ENCODE results near the gene ATP2A1. TPM values are rescaled to one million over a fixed set of nuclear protein-coding genes. Genes with fewer than 3 reads are reported as not detected.

The ATP2A1 gene
- total RNA-seq, 2 donors from 2014 or later: not detected

DNA sequence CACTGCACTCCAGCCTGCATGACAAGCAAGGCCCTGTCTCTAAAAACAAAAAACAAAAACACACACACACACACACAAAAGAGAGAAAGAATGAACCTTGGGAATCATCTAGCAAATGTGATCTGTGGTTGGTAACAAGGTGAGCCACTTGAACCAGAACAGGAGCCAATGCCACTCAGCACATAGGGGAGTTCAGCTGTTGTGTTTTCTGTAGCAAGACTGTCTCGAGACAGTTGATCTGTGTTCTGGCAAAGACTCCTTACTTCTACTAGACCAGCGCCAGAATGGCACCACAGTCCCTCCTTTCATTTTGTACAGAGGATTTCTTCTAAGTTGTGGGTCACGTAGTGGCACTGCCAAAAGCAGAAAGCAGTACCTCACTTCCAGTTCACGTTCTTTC, 20.7 kb downstream of the ATP2A1 start:
- Histone ChIP-seq H3K4me3 (no peak overlapping the region), H3K27ac (no peak overlapping the region), H3K27me3 (no peaks in the 10 kb centered on the region), H3K4me1 (no peaks in the 10 kb centered on the region), H3K36me3 (replicated peaks in 1 of 2; ENCODE audit: insufficient read depth in 1 of 2, low read depth in 2 of 2) (no peaks in the 10 kb centered on the region), H3K9me3 (no peaks in the 10 kb centered on the region)
- intact Hi-C loops (cut with DNase I): no loop called here
- no peak for TF ChIP-seq POLR2A (IDR thresholded peaks at IDR 0.05)
- TF ChIP-seq, protein P1, sequence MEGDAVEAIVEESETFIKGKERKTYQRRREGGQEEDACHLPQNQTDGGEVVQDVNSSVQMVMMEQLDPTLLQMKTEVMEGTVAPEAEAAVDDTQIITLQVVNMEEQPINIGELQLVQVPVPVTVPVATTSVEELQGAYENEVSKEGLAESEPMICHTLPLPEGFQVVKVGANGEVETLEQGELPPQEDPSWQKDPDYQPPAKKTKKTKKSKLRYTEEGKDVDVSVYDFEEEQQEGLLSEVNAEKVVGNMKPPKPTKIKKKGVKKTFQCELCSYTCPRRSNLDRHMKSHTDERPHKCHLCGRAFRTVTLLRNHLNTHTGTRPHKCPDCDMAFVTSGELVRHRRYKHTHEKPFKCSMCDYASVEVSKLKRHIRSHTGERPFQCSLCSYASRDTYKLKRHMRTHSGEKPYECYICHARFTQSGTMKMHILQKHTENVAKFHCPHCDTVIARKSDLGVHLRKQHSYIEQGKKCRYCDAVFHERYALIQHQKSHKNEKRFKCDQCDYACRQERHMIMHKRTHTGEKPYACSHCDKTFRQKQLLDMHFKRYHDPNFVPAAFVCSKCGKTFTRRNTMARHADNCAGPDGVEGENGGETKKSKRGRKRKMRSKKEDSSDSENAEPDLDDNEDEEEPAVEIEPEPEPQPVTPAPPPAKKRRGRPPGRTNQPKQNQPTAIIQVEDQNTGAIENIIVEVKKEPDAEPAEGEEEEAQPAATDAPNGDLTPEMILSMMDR (IDR thresholded peaks at IDR 0.05): no peak
- no peak for ATAC-seq
- WGBS, 2 donors: 65 to 71% methylated on average over 4 of the region's 4 CpGs
- DNase-seq: no peak

DNA sequence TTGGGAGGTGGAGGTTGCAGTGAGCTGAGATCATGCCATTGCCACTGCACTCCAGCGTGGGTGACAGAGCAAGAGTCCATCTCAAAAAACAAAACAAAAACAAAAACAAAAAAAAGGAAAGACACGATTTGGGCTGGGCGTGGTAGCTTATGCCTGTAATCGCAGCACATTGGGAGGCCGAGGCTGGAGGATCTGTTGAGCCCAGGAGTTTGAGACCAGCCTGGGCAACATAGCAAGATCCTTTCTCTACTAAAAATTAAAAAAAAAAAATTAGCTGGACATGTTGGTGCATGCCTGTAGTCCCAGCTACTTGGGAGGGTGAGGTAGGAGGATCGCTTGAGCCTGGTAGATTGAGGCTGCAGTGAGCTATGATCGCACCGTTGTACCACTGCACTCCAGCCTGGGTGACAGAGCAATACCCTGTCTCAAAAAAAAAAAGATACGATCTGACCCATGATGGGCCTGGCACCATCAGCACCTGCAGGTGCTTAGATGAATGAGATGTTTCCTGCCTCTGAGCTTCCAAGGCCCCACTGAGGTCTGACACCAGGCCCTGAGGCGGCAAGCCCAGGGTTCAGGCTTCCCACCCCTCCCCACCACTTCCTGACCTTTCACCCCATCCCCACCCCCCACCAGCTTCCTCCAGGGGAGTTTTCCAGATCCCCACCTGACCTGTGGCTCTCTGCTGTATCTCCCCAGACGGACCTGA, 21.7 kb downstream of the ATP2A1 start:
- DNase-seq (no peak), ATAC-seq (no peak)
- no peak overlapping the region for H3K4me3 ChIP-seq
- H3K27ac ChIP-seq: no peak overlapping the region
- H3K9me3 ChIP-seq: no peaks in the 10 kb centered on the region
- no peaks in the 10 kb centered on the region for H3K36me3 ChIP-seq (replicated peaks in 1 of 2; ENCODE audit: insufficient read depth in 1 of 2, low read depth in 2 of 2)
- intact Hi-C loops (cut with DNase I): no loop called here
- WGBS, 2 donors: 84 to 95% methylated on average over 11 of the region's 11 CpGs
- no peaks in the 10 kb centered on the region for H3K27me3 ChIP-seq
- H3K4me1 ChIP-seq: no peaks in the 10 kb centered on the region
- TF ChIP-seq, protein P1 (IDR thresholded peaks at IDR 0.05): no peak
- no peak for TF ChIP-seq POLR2A (IDR thresholded peaks at IDR 0.05)

DNA sequence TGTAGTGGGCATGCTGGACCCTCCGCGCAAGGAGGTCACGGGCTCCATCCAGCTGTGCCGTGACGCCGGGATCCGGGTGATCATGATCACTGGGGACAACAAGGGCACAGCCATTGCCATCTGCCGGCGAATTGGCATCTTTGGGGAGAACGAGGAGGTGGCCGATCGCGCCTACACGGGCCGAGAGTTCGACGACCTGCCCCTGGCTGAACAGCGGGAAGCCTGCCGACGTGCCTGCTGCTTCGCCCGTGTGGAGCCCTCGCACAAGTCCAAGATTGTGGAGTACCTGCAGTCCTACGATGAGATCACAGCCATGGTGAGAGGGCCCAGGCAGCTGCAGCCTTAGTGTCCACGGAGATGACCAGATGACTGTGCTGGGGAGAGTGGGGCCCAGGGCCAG, 22.3 kb downstream of the ATP2A1 start:
- Histone ChIP-seq H3K4me1 (no peaks in the 10 kb centered on the region), H3K27ac (no peak overlapping the region), H3K36me3 (replicated peaks in 1 of 2; ENCODE audit: insufficient read depth in 1 of 2, low read depth in 2 of 2) (no peaks in the 10 kb centered on the region), H3K9me3 (no peaks in the 10 kb centered on the region), H3K27me3 (no peaks in the 10 kb centered on the region), H3K4me3 (no peak overlapping the region)
- DNase-seq: no peak
- TF ChIP-seq, protein P1 (IDR thresholded peaks at IDR 0.05): no peak
- TF ChIP-seq POLR2A (IDR thresholded peaks at IDR 0.05): no peak
- intact Hi-C loops (cut with DNase I): no loop called here
- no peak for ATAC-seq
- WGBS, 2 donors: 93 to 100% methylated on average over 2 to 22 of the region's 25 CpGs

DNA sequence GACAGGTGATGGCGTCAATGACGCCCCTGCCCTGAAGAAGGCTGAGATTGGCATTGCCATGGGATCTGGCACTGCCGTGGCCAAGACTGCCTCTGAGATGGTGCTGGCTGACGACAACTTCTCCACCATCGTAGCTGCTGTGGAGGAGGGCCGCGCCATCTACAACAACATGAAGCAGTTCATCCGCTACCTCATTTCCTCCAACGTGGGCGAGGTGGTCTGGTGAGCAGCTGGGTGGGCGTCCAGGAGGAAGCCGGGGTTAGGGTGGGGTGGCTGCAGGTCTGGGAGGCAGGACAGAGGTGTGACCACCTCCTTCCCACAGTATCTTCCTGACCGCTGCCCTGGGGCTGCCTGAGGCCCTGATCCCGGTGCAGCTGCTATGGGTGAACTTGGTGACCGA, 23.6 kb downstream of the ATP2A1 start:
- TF ChIP-seq, protein P1 (IDR thresholded peaks at IDR 0.05): no peak
- TF ChIP-seq POLR2A (IDR thresholded peaks at IDR 0.05): no peak
- no peaks in the 10 kb centered on the region for H3K27me3 ChIP-seq
- H3K27ac ChIP-seq: no peak overlapping the region
- no peaks in the 10 kb centered on the region for H3K4me1 ChIP-seq
- 89 to 95% methylated on average over 11 to 13 of the region's 15 CpGs for WGBS, 2 donors
- DNase-seq (no peak), ATAC-seq (no peak)
- no peaks in the 10 kb centered on the region for H3K36me3 ChIP-seq (replicated peaks in 1 of 2; ENCODE audit: insufficient read depth in 1 of 2, low read depth in 2 of 2)
- no peak overlapping the region for H3K4me3 ChIP-seq
- no peaks in the 10 kb centered on the region for H3K9me3 ChIP-seq
- intact Hi-C loops (cut with DNase I): no loop called here

DNA sequence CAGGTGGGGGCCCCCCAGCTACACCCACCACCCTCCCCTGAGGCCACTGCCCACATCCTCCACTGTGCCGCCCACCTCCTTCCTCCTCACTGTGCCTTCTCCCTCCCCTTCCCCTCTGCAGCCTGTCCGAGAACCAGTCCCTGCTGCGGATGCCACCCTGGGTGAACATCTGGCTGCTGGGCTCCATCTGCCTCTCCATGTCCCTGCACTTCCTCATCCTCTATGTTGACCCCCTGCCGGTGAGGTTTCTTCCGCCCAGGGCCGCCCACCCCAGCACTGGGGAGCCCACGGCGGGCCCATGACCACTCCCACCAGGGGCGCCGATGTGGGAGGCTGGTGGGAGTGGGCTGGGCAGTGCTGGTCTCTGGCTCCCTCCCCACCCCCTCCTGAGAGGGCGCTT, 24.6 kb downstream of the ATP2A1 start:
- H3K27me3 ChIP-seq: no peaks in the 10 kb centered on the region
- intact Hi-C loops (cut with DNase I): no loop called here
- no peaks in the 10 kb centered on the region for H3K9me3 ChIP-seq
- TF ChIP-seq, protein P1 (IDR thresholded peaks at IDR 0.05): no peak
- no peak for TF ChIP-seq POLR2A (IDR thresholded peaks at IDR 0.05)
- H3K27ac ChIP-seq: no peak overlapping the region
- DNase-seq: no peak
- peaks cover 0 to 2% of the 10 kb centered on the region in 2 donors for H3K36me3 ChIP-seq (replicated peaks in 1 of 2; ENCODE audit: insufficient read depth in 1 of 2, low read depth in 2 of 2)
- no peaks in the 10 kb centered on the region for H3K4me1 ChIP-seq
- ATAC-seq: no peak
- 51 to 57% methylated on average over 11 of the region's 11 CpGs for WGBS, 2 donors
- no peak overlapping the region for H3K4me3 ChIP-seq
